DMS 273 (cell line): Measurements from ENCODE around the gene FAU.
A peak's percentile ranks its signal among the peaks of the same experiment; 100 is the strongest.

Source experiments
- DNase-seq: peaks from one replicate; lab custom pipeline; 2025; ENCODE audit not compliant: unreplicated experiment; lab: John Stamatoyannopoulos, UW

The FAU gene

DNA sequence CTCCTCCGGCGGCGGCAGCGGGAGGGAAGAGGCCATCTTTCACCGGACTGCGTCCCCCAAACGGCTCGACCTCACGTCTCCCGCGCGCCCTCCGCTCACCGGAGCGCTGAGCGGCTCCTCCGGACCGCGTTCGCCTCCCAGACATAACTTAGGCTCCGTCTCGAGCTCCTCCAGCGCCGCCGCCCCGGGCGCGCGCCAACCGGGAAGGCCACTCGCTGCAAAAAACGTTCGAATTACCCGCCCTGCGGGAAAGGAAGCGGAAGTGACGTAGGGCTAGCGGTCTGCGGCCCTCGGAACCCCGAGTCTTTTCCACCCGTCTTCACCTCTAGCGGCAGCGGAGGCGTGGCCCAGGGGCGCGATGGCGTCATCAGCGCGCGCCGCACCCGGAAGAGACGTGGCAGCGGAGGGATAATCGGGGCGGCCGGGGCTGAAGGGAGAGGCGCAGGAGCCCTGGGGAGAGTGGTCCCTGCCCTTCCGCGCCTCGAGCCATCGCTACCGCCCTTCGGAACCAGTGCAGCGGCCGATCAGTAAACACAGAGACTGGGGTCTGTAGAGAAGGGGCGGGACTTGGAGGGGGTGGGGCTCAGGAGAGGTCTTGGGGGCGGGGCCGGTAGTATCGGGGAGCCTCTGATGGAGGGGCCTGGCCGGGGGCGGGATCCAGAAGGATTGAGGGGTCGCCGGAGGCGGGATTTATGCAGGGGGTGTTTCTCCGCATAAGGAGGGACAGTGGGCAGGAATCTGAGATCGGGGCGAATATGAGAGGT lies 37.9 kb downstream of the FAU start, which contains the start of the genes CDCA5 and ZFPL1:
Gene CDCA5, minus strand, starts transcription at position 207 of the 764 bp plus-strand sequence. Its CDS starts 62 bp downstream, at position 145.
Gene ZFPL1, plus strand, starts transcription at position 389 of the 764 bp plus-strand sequence. CDS start 477 bp downstream, outside the sequence.
- peak; percentile 97 for DNase-seq

- DNase-seq = no peak
Measured at GRCh38 chr11:65083134-65083833, 38.6 kb downstream of the FAU start.

- DNase-seq = no peak
Measured at GRCh38 chr11:65078786-65079342, 43.1 kb downstream of the FAU start.

DNA sequence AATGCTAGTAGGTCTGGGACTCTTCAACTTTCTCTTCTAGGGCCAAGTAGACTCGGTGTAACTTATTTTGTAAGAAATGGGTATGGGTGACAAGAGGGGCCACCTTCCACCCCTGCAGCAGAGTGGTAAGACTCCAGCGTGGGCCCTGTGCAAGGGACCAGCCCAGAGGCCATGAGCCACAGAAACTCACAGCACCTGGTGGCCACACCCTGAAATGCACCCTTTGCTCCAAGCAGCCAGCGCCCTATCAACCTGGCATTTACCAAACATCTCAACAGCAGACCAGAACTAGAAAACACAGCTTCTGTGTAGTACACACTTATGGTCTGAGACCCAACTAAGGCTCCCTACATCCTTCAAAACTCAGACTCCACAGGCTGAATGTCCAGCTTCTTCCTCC lies 43.8 kb downstream of the FAU start:
- DNase-seq = peak; percentile 73

DNA sequence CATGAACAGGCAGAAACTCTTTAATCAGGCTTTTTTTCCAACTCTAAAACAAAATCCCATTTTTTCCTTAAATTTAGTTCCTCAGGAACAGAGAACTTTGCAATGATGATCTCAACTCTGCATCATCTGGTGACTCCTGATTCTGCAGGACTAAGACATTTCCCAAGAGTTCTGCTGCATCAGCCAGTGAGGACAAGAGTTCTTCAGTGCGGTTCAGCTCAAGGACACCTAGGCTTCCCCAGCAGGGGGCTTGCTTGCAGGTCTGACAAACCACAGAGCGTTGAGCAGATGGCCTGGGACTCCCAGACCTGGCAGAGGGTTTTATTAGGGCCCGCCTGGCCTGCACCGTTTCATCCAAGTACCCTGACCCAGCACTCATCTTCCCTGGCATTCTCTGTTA lies 44.5 kb downstream of the FAU start:
- peak; percentile 85 for DNase-seq

- no peak for DNase-seq
Measured at GRCh38 chr11:65072631-65072966, 49.3 kb downstream of the FAU start.

DNA sequence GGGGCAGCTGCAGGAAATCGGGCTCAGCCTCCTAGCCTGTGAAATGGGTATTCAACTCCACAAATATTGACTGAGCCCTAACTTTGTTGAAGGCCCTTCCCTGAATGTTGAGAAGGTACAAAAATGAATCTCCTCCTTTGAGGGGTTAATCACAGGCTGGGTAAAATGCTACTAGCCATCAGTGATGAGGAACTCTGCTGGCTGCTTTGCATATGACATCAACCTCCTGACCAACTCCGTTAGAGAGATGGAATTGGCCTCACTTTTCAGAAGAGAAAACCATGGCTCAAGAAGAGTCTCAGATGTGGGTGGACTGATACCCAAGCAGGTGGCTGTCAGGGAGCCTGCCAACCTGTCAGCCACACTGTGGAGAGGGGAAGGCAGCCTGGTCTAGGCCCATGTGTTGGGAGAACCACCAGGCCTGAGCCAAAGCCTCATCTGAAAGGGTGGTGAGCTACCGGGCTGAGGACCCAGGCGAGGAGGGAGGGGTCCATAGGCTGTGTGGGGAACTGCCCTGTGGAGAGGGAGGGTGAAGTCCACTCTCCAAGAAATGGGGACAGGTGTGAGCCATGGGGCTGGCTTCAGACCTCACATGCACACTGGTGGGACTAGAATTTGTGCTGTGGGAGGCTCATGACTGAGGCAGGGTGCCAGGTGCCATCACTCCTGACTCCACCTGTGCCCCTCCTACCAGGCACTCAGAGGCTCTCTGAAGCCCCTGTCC lies 49.9 kb downstream of the FAU start:
- DNase-seq = no peak
